Testis (tissue), 3 donors: ENCODE measurements around the gene ALOXE3. TPM values are rescaled to one million over a fixed set of nuclear protein-coding genes. Genes with fewer than 3 reads are reported as not detected.
A peak's percentile ranks its signal among the peaks of the same experiment; 100 is the strongest.

Experiments
- DNase-seq: peaks from one replicate; pipeline ENCODE4 v3.0.0-alpha.2; 2019
- H3K27ac ChIP-seq, 2 donors: fragments of 200-600 bp; sonication (generic); one replicate each; pipeline ENCODE4 v1.5.1; 2019
- H3K27me3 ChIP-seq: fragments of 200-600 bp; sonication (generic); one replicate; pipeline ENCODE4 v1.5.1; 2019
- H3K36me3 ChIP-seq: fragments of 200-600 bp; sonication (generic); one replicate; pipeline ENCODE4 v1.5.1; 2017; ENCODE audit warnings: low read depth; ENCODE audit errors: missing control alignments
- H3K4me1 ChIP-seq: fragments of 200-600 bp; sonication (generic); one replicate; pipeline ENCODE4 v1.5.1; 2019
- H3K4me3 ChIP-seq, 2 donors: fragments of 200-600 bp; sonication (generic); one replicate each; pipeline ENCODE4 v1.5.1; 2017 to 2019
- H3K9me3 ChIP-seq: fragments of 200-600 bp; sonication (generic); one replicate; pipeline ENCODE4 v1.5.1; 2017
- POLR2A ChIP-seq: fragments of 450-650 bp; IDR thresholded peaks from one replicate; pipeline ENCODE4 v1.6.1; 2017; ENCODE audit warnings: antibody characterized with exemption, mild to moderate bottlenecking, moderate library complexity
- WGBS, 2 donors: methylation state at CpG; one replicate each; pipeline ENCODE4 v1.1.5; 2018; 5-methylcytosine and 5-hydroxymethylcytosine counted together
- intact Hi-C: fragments of 100-400 bp; cut with DNase I; formaldehyde crosslinking; loops from one replicate; pipeline ENCODE4 v1.15.1; 2023; ENCODE audit warnings: low total_unique reads
- polyA plus RNA-seq: library from polyadenylated mRNA; stranded (reverse); fragments of 350-450 nt; fragmentation: Illumina TruSeq; extraction: RNeasy Lipid Tissue Mini Kit (QIAGEN cat#74804); gene quantifications from one replicate; pipeline ENCODE4 v1.2.3, GENCODE V29; 2014; ENCODE audit warnings: low read depth, low replicate concordance; ENCODE audit not compliant: insufficient read depth
- total RNA-seq, 2 donors: library from RNA; depleted of rRNA; stranded (reverse); fragments of >200 nt; gene quantifications; one replicate each; pipeline ENCODE4 v1.2.3, GENCODE V29; 2016
- TF ChIP-seq, protein P1 (sequence below), 3 experiments: fragments of 450-650 bp in 2 of 3; fragments of 200-600 bp in 1 of 3; sonication (generic) in 1 of 3; IDR thresholded peaks; one replicate each; pipeline ENCODE4 v1.5.1; 2016 to 2019; ENCODE audit warnings: antibody characterized with exemption in 3 of 3, mild to moderate bottlenecking in 2 of 3, moderate library complexity in 1 of 3

Gene ALOXE3
- total and polyA plus RNA-seq, 3 donors from 2014 or later: 2.2 to 4.3 (median 2.7) TPM

DNA sequence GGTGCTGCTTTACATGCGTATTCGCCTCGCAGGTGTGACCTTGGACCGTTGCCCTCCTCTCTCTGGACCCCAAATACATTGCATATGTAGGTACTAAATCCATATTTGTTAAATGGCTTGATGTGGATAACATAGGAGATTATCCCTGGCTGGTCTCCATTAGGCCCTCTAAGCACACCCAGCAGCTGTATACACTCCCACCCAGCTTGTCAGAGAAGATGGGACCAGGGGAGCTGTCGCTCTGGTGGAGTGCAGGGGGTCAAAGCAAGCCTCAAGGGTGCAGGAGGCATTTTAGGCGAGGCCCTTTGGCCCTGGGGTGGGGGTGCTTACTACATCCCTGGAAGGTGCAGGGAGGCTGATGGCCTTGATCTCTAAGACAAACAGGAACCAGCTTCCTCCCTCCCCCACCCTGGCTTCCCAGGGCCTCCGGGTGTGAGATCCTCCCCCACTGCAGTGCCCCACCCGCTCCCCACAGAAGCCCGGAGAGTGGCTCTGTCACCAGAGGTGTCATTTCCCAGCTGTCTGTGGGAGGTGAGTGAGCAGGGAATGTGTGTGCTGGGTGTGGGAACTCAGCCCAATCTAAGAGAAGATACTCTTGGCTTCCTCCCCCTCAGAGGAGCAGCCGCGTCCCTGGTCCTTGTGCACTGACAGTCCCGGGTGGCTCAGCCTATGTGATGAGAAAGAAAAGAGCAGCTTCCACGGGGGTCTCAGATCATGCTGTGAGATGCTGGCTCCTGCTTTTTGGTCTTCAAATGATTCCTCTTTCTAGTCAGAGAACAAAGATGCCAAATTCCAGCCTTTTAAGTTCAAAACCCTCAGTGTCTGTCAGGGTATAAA is 45.9 kb upstream of the ALOXE3 start:
- DNase-seq: peak; percentile 92
- intact Hi-C loops: no loop called here
- no peaks in the 10 kb centered on the region for H3K9me3 ChIP-seq
- H3K27ac ChIP-seq: peak overlapping the region; percentile 100
- no peaks in the 10 kb centered on the region for H3K27me3 ChIP-seq
- no peaks in the 10 kb centered on the region for H3K36me3 ChIP-seq
- WGBS, 2 donors: 1 to 10% methylated on average over 8 to 13 of the region's 13 CpGs
- peaks cover 38% of the 10 kb centered on the region for H3K4me1 ChIP-seq
- TF ChIP-seq POLR2A: no peak
- TF ChIP-seq, protein P1, sequence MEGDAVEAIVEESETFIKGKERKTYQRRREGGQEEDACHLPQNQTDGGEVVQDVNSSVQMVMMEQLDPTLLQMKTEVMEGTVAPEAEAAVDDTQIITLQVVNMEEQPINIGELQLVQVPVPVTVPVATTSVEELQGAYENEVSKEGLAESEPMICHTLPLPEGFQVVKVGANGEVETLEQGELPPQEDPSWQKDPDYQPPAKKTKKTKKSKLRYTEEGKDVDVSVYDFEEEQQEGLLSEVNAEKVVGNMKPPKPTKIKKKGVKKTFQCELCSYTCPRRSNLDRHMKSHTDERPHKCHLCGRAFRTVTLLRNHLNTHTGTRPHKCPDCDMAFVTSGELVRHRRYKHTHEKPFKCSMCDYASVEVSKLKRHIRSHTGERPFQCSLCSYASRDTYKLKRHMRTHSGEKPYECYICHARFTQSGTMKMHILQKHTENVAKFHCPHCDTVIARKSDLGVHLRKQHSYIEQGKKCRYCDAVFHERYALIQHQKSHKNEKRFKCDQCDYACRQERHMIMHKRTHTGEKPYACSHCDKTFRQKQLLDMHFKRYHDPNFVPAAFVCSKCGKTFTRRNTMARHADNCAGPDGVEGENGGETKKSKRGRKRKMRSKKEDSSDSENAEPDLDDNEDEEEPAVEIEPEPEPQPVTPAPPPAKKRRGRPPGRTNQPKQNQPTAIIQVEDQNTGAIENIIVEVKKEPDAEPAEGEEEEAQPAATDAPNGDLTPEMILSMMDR (IDR thresholded peaks at IDR 0.05): no peak
- no peak overlapping the region for H3K4me3 ChIP-seq

DNA sequence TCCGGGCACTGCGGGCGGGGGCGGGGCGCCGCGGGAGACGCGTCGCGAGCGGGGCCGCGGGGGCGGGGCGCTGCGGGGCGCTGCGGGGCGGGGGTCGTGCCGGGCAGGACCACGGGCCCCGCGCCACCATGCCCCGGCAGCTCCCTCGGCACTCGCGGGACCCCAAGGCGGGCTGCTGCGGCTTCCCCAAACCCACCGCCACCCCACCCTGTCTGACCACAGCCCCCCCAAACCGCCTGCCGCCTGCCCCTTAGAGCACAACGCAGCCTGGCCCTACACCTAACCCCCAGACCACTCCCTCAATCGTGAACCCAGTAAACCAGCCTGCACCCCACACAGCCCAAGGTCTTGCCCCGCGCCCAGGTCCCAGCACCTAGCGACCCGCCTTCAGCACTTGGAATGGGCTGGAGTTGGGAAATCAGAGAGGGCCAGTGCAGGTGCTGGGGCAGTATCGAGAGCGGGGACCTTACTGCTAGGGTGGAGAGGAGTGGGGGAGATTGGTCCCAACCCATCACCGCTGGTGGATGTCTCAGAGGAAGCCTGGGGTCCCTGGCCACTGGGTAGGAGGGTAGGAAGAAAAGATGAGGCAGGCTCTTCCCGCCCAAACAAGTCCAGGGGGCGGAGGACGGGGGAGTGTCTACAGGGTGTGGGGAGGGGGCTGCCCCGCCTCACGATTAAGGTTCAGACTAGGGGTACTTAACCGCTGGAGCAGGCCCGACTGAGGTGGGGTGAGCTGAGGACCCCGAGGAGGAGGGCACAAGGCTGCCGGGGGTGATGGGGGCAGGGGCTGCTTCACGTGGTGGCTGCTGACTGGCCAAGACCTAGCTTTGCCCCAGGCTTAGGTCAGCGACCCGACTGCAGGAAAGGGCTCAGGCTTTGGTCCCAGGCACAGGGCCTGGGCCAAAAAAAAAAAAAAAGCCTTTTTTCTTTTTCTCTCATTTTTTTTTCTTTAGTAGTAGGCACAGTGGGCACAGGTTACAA is 45.0 kb upstream of the ALOXE3 start:
- Histone ChIP-seq H3K27ac (peak overlapping the region; percentile 100), H3K9me3 (no peaks in the 10 kb centered on the region), H3K4me3 (peak overlapping the region; percentile 99 to 100), H3K27me3 (no peaks in the 10 kb centered on the region), H3K36me3 (no peaks in the 10 kb centered on the region), H3K4me1 (peaks cover 41% of the 10 kb centered on the region)
- WGBS, 2 donors: 5 to 8% methylated on average over 10 to 29 of the region's 55 CpGs
- DNase-seq: peak; percentile 47
- TF ChIP-seq, protein P1 (IDR thresholded peaks at IDR 0.05): no peak
- intact Hi-C loops: no loop called here

DNA sequence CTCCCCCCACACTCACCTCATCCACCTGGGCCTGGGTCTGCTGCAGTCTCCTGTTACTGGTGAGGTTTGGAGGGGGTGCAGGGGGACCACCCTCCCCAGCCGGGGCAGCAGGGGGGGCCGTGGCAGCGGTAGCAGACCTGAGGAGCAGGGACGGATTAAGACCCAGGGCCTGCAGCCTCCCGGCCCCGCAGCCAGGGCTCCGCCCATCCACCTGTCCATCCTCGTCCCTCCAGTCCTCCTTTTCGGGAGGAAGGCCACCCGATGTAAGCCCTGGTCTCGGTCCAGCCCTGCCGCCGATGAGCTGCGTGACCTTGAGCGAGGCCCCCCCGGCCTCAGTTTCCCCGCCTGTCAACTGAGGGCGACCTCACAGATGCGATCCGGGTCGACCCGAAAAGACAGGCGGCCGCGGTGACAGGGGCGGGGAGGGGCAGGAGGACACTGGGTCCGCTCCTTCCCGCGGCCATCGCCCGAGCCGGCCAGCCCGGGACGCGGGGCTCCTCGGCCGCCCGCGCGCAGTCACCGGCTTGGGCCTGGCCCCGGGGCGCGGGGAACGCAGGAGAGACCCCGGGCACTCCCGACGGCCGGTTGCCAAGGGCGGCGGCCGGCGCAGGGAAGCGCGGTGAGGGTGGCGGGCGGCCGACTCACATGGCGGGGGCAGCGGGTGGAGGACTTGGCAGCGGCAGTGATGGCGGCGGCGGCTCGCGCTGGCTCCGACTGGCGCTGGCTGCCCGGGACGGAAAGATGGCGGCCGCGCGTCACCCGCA is 44.1 kb upstream of the ALOXE3 start, which contains the start of gene VAMP2:
TSS of gene VAMP2 (minus strand) at position 716 of the 764 bp plus-strand sequence. CDS start at position 647, 69 bp downstream.
- H3K4me1 ChIP-seq: peaks cover 41% of the 10 kb centered on the region
- WGBS, 2 donors: 0% methylated on average over 5 to 57 of the region's 75 CpGs
- intact Hi-C loops: no loop called here

More for the DNA sequence above, 44.1 kb upstream of the ALOXE3 start, which contains the start of gene VAMP2:
- H3K27me3 ChIP-seq: no peaks in the 10 kb centered on the region
- DNase-seq: peak; percentile 78
- peak within 1 kb of the TSS; percentile 100 for H3K27ac ChIP-seq
- H3K9me3 ChIP-seq: no peaks in the 10 kb centered on the region
- H3K36me3 ChIP-seq: no peaks in the 10 kb centered on the region
- no peak for TF ChIP-seq POLR2A
- TF ChIP-seq, protein P1 (IDR thresholded peaks at IDR 0.05): peak in 1 of 3 experiments; percentile 6
- peak within 1 kb of the TSS; percentile 99 to 100 for H3K4me3 ChIP-seq
